Stimulated activated CD8-positive, alpha-beta memory T cell treated with anti-CD3 and anti-CD28 coated beads, Interleukin-7, amount 100 ng/mL, for 24 hours (primary cell): ENCODE measurements around the gene RGS9.
"Not testable (repeated sequence)": the region's sequence is repeated elsewhere in the genome, so short reads cannot be mapped to it uniquely, and the experiment has no call there.

Experiments
- DNase-seq: peaks from one replicate; pipeline ENCODE4 v3.0.0-alpha.2; 2020; ENCODE audit warnings: low read depth

Gene RGS9

DNA sequence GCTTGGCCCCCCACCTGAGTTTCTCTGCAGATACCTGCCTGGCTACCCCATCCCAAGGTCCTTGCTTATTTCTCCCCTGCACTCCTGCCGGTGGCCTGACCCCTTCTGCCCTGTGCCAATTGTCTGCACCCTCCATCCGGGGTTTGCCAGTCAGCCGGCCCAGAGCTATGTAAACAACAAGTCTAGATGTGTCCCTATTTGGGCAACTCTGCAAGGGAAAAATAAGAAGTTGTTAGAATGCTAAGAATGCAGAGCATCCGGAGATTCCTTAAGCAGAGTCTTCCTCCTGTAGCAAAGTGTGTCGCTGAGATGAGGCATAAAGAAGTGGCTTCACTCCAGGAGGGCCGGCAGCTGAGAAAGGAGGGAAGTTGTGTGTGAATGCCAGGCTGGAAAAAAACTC, 46.6 kb downstream of the RGS9 start:
- DNase-seq: no peak

DNA sequence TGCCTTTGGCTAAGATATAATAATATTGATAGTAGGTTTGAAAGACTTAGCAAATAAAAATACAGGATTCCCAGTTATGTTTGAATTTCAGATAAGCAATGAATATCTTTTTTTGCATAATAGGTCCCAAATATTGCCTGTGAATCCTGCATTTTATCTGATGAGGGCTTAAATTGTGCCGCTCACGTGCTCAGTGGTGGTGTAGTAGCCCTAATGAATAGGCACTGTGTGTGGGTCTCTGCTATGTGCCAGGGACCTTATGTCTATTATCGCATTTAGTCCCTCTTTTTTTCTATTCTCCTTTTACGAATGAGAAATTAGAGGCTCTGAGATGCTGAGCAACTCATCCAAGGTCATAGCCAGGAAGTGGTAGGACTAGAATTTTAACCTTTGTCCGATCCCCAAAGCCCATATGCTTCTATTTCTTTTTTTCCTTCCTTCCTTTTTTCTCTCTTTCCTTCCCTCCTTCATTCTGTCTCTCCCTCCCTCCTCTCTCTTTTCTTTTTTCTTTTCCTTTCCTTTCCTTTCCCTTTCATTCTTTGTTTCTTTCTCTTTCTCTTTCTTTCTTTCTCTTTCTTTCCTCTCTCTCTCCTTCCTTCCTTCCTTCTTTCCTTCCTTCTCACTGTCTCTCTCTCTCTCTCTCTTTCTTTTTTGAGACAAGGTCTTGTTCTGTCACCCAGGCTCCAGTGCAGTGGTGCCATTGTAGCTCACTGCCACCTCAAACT, 47.2 kb downstream of the RGS9 start:
- no peak for DNase-seq

GRCh38 chr17:65185062-65185461, 47.9 kb downstream of the RGS9 start:
- DNase-seq: no peak

DNA sequence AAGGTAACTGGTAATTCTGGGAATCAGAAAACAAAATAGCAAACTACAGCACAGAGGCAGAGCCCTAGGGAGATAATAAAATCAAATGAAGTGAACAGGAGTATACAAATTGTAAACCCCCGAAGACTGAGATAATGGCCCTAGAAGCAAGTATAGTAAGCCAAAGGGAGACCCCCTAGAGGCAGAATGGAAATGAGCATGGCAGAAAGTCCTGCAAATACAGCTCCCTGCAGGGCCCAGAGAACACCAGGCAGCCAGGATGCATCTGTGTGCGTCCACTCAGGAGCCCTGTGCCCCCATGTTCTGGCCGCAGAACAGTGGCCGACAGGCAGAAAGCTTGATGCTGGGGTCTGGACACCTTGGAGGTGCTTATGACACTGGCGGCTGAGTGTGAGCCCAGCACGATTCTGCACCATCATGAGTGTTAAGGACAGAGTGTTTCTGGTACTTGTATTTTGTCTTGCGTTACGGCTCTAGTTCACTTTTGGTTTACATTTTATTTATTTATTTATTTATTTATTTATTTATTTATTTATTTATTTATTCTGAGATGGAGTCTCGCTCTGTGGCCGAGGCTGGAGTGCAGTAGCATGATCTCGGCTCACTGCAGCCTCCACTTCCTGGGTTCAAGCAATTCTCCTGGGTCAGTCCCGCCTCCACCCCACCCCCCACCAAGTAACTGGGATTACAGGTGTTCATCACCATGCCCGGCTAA, 48.7 kb downstream of the RGS9 start:
- DNase-seq: no peak

DNA sequence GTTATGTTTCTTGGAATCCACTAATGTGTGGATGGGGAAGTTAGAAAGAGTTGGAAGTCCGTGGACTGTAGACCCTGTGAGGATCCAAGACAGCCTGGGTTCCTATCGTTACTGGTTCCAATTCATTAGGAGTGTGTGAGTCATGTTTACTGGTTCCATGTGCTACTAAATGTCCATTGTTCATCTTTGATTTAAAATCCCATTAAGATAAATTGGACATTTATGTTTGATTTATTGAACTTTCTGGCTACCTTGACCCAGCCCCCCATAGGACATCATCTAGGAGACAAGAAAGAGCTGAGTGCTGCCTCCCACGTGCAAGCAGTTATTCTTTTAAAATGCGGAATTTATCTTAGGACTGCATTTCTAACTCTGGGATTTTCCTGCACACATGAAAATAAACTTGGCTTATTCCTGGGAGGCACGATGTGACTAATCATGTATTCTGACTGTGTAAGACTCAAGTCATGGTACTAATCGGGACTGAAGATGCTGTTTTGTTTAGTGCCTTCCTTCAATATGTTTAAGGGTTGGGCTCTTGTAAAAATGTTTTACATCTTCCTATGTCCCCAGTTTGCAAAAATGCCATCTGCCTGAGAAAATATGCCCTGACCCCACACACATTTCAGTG, 53.4 kb downstream of the RGS9 start:
- no peak for DNase-seq

- DNase-seq: no peak
Measured at GRCh38 chr17:65191811-65192740, 54.9 kb downstream of the RGS9 start.

GRCh38 chr17:65193305-65193704, 56.1 kb downstream of the RGS9 start:
- DNase-seq: no peak

- DNase-seq: no peak
Measured at GRCh38 chr17:65193716-65194293, 56.6 kb downstream of the RGS9 start.

DNA sequence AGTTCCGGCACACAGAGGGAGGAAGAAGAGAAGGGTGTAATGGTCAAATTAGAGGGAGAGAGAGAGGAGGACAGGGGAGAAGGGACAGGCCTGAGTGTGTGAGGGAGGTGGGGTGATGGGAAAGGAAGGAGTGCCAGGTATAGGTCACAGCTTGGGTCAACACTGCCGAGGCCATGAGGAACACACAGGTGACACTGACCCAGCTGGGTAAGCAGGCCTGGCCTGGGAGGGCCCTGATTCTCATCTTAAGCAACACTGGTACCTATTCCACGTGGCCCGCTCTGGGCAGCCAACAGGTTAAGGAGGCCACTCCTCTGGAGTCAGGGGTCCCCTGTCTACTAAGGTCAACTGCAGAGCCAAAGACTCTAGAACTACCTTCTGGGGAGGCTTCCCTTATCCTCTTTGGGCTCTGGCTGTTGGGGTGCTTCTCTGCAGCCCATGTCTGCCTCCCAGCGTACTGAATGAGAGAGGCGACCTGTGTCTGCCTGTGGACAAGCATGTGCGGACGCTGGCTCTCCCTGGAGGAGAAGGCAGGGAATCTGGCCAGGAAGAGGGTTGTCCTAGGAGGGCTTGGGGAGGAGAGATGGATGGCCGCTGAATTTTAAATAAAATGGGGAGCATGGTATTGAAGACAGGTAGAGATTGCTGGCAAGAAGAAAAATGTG, 57.6 kb downstream of the RGS9 start:
- DNase-seq: no peak

DNA sequence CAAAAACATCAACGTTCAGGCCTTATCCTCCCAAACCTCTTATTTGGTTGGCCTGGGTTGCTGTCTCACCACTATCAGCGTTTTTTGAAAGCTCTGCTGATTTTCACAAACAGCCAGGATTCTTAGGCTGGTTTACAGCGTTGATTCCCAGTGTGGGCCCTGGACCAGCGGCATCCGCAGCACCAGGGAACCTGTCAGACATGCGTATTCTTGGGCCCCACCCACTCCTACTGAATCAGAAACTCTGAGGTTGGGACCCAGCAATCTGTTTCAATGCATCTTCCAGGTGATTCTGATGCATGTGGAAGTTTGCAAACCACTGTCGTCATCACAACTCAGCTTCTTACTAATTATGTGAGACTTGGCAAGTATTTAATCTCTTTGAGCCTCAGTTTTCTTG, 58.5 kb downstream of the RGS9 start:
- no peak for DNase-seq

DNA sequence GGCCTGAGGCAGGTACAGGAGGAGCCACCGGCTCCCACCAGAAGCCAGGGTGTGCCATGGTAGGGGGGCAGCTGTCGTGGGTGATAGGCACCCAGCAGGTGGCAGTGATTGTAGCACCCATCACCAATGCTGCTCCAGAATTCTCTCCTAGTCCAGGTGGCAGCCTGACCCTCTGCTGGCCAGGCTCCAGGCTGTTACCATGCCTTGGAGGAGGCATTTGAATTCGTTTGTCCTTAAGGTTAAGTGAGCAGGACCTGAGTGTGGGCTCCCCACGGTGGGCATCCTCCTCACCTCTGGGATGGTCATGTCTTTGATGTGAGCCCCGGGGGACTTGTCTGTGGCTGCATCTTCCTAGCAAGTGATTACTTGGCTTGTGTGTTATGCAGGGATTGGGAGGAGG, 59.4 kb downstream of the RGS9 start:
- no peak for DNase-seq

DNA sequence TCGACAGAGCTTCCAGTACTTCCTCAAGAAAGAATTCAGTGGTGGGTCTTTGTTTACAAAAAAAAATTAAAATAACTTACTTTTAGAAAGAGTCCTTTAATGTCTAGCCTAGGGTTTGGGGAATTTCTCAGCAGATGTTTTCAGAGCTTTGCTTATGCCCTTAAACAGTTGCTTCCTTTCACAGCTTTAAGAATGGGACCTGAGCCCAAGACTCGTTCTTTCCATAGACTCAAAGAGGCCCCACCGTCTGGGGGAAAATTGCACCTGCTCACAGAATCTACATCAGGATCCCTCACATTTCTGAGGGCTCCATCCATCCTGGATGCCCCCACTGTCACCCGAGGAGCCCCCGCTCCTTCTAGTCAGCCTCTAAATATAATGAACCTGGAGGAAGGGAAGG, 60.0 kb downstream of the RGS9 start:
- no peak for DNase-seq

DNA sequence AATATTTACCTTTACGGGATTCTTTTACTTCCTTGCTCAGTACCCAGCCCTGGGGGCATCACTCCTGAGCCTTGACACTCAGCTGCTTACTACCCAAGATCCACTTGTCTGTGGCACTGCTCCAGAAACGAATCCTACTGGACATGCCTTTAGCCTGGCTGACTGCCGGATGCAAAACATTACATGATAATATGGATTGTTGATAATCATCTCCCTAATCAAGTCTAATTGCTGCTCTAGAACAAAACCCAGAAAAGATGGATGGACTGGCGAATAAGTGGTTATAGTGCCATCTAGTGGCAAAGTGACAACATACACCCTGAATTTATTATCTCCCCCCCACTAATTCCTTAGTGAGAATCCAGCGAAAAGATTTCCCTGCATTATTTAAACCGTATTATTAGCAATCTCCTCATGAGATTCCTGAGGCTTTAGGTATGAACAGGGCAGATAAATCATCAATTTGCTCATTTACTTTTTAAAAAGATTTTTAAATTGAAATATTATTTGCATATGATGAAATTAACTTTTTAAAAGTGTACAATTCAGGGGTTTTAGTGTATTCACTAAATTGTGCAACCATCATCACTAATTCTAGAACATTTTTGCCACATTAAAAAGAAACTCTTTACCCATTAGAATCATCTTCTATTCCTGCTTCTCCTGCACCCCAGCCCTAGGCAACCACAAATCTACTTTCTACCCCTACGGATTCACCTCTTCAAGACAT, 61.6 kb downstream of the RGS9 start:
- DNase-seq: no peak

- DNase-seq: no peak
Measured at GRCh38 chr17:65201331-65201730, 64.2 kb downstream of the RGS9 start.

- DNase-seq: no peak
Measured at GRCh38 chr17:65202844-65203571, 65.8 kb downstream of the RGS9 start.

DNA sequence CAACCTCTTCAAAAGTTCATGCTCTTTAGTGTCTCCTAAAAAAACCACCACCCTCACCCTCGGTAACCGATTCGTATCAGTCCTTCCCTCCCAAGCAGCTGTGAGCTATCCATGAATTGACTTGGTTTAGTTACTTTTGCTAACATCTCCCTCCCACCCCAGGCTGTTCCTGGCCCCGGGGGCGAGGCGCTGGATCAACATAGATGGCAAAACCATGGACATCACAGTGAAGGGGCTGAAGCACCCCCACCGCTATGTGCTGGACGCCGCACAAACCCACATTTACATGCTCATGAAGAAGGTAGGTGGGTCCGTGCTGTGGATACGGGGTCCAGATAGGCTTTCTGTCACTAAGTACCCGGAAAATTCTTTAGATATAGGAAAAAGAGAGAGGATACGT, 66.8 kb downstream of the RGS9 start:
- no peak for DNase-seq

- no peak for DNase-seq
Measured at GRCh38 chr17:65205655-65206054, 68.5 kb downstream of the RGS9 start.

- DNase-seq: not testable (repeated sequence)
Measured at GRCh38 chr17:65207448-65207847, 70.3 kb downstream of the RGS9 start.

GRCh38 chr17:65208717-65209116, 71.5 kb downstream of the RGS9 start:
- no peak for DNase-seq

GRCh38 chr17:65218261-65218660, 81.1 kb downstream of the RGS9 start:
- DNase-seq: no peak
